NCI-H2196 (cell line): ENCODE data around the gene SIGLEC15.
"Not testable (repeated sequence)": the region's sequence is repeated elsewhere in the genome, so short reads cannot be mapped to it uniquely, and the experiment has no call there.

Experiments
- DNase-seq: peaks from one replicate; lab custom pipeline; 2025; ENCODE audit not compliant: unreplicated experiment; lab: John Stamatoyannopoulos, UW

SIGLEC15 gene

GRCh38 chr18:45843019-45843418 lies 17.5 kb downstream of the SIGLEC15 start:
- DNase-seq = no peak

- DNase-seq = peak; percentile 70
These were observed 19.5 kb downstream of the SIGLEC15 start for GRCh38 chr18:45844938-45845337.

GRCh38 chr18:45845410-45845809 lies 19.9 kb downstream of the SIGLEC15 start:
- DNase-seq = peak; percentile 52

- no peak for DNase-seq
These were observed 21.6 kb downstream of the SIGLEC15 start for GRCh38 chr18:45847119-45847518.

GRCh38 chr18:45848643-45849042 lies 23.2 kb downstream of the SIGLEC15 start:
- not testable (repeated sequence) for DNase-seq

- DNase-seq = no peak
These were observed 24.1 kb downstream of the SIGLEC15 start for GRCh38 chr18:45849529-45849928.

- peak; percentile 10 for DNase-seq
These were observed 24.5 kb downstream of the SIGLEC15 start for GRCh38 chr18:45850021-45850420.

GRCh38 chr18:45851161-45851925 lies 25.9 kb downstream of the SIGLEC15 start:
- no peak for DNase-seq

GRCh38 chr18:45852631-45853030 lies 27.2 kb downstream of the SIGLEC15 start:
- DNase-seq = no peak

GRCh38 chr18:45854036-45854586 lies 28.6 kb downstream of the SIGLEC15 start:
- no peak for DNase-seq

GRCh38 chr18:45856531-45856930 lies 31.1 kb downstream of the SIGLEC15 start:
- no peak for DNase-seq

GRCh38 chr18:45859334-45859733 lies 33.9 kb downstream of the SIGLEC15 start:
- DNase-seq = no peak

- no peak for DNase-seq
These were observed 35.0 kb downstream of the SIGLEC15 start for GRCh38 chr18:45860492-45860891.

GRCh38 chr18:45860971-45861370 lies 35.5 kb downstream of the SIGLEC15 start:
- DNase-seq = no peak

GRCh38 chr18:45861926-45862325 lies 36.5 kb downstream of the SIGLEC15 start:
- DNase-seq = no peak

- no peak for DNase-seq
These were observed 38.0 kb downstream of the SIGLEC15 start for GRCh38 chr18:45863469-45863868.

- no peak for DNase-seq
These were observed 38.6 kb downstream of the SIGLEC15 start for GRCh38 chr18:45864081-45864480.

- no peak for DNase-seq
These were observed 40.0 kb downstream of the SIGLEC15 start for GRCh38 chr18:45865466-45865865.

- no peak for DNase-seq
These were observed 44.9 kb downstream of the SIGLEC15 start for GRCh38 chr18:45870419-45870818.

- DNase-seq = no peak
These were observed 46.1 kb downstream of the SIGLEC15 start for GRCh38 chr18:45871431-45872084.

- no peak for DNase-seq
These were observed 49.2 kb downstream of the SIGLEC15 start for GRCh38 chr18:45874491-45875184.

- no peak for DNase-seq
These were observed 50.7 kb downstream of the SIGLEC15 start for GRCh38 chr18:45876161-45876560.
